WTC11 (cell line): ENCODE measurements around the gene SYNGR3. TPM values are rescaled to one million over a fixed set of nuclear protein-coding genes. Genes with fewer than 3 reads are reported as not detected.

ENCODE experiments used
- ATAC-seq: fragments of 200-7000 bp; cut with Tn5 transposase; 2 replicates; pipeline ENCODE4 v1.10.0; 2021; ENCODE audit warnings: mild to moderate bottlenecking, moderate library complexity
- CTCF ChIA-PET: fragments of 300-600 bp; sonication (Branson Sonifier 250); formaldehyde crosslinking; loops from one replicate; lab custom pipeline; 2021; ENCODE audit warnings: antibody characterized with exemption; lab: Charles Lee
- POLR2A ChIA-PET: fragments of 350-600 bp; sonication (Branson Sonifier 250); formaldehyde crosslinking; loops from one replicate; lab custom pipeline; 2021; ENCODE audit warnings: antibody characterized with exemption; lab: Charles Lee
- DNase-seq: peaks from one replicate; pipeline ENCODE4 v3.0.0; 2021; ENCODE audit warnings: low spot score
- H3K27ac Mint-ChIP-seq: 2 replicates; pipeline ENCODE4 v1.8.0; 2021; ENCODE audit warnings: mixed read lengths
- H3K27me3 Mint-ChIP-seq: 2 replicates; pipeline ENCODE4 v1.8.0; 2021; ENCODE audit warnings: low read depth, mild to moderate bottlenecking, moderate library complexity, mixed read lengths
- H3K36me3 Mint-ChIP-seq: 2 replicates; pipeline ENCODE4 v1.8.0; 2021; ENCODE audit warnings: mixed read lengths
- H3K4me1 Mint-ChIP-seq: 2 replicates; pipeline ENCODE4 v1.8.0; 2022; ENCODE audit warnings: mixed read lengths
- H3K4me3 Mint-ChIP-seq: 2 replicates; pipeline ENCODE4 v1.8.0; 2021; ENCODE audit warnings: mild to moderate bottlenecking, moderate library complexity, mixed read lengths
- H3K9me3 Mint-ChIP-seq: 2 replicates; pipeline ENCODE4 v1.8.0; 2021; ENCODE audit warnings: mixed read lengths
- CBFB ChIP-seq: sonication (generic); formaldehyde crosslinking; IDR thresholded peaks from 2 replicates; pipeline ENCODE4 v1.8.1; 2022; ENCODE audit warnings: mild to moderate bottlenecking, low read depth, missing genetic modification reagents
- CREM ChIP-seq: sonication (generic); formaldehyde crosslinking; IDR thresholded peaks from 2 replicates; pipeline ENCODE4 v1.8.1; 2022; ENCODE audit warnings: mild to moderate bottlenecking, missing genetic modification reagents, moderate library complexity
- ELF4 ChIP-seq: sonication (generic); formaldehyde crosslinking; IDR thresholded peaks from 2 replicates; pipeline ENCODE4 v1.8.1; 2022; ENCODE audit warnings: low read depth, mild to moderate bottlenecking, moderate library complexity, missing genetic modification reagents
- ESRRA ChIP-seq: sonication (generic); formaldehyde crosslinking; IDR thresholded peaks from 2 replicates; pipeline ENCODE4 v1.8.1; 2022; ENCODE audit warnings: mild to moderate bottlenecking, missing genetic modification reagents, borderline replicate concordance
- FOXJ3 ChIP-seq: sonication (generic); formaldehyde crosslinking; IDR thresholded peaks from 2 replicates; pipeline ENCODE4 v1.9.0; 2021; ENCODE audit warnings: missing genetic modification reagents, mild to moderate bottlenecking, borderline replicate concordance
- GRHL2 ChIP-seq: fragments of 250-450 bp; sonication (Bioruptor Pico); IDR thresholded peaks from 2 replicates; pipeline ENCODE4 v1.8.0; 2022; ENCODE audit warnings: mild to moderate bottlenecking, moderate library complexity; ENCODE audit not compliant: insufficient replicate concordance, severe bottlenecking
- JUN ChIP-seq: sonication (generic); formaldehyde crosslinking; IDR thresholded peaks from 2 replicates; pipeline ENCODE4 v1.8.0; 2023; ENCODE audit warnings: mild to moderate bottlenecking, missing genetic modification reagents
- NFATC4 ChIP-seq: fragments of 250-450 bp; sonication (Bioruptor Pico); IDR thresholded peaks from 2 replicates; pipeline ENCODE4 v1.9.0; 2021; ENCODE audit warnings: mild to moderate bottlenecking
- NFE2L1 ChIP-seq: sonication (generic); formaldehyde crosslinking; IDR thresholded peaks from 2 replicates; pipeline ENCODE4 v1.8.1; 2023; ENCODE audit warnings: missing genetic modification reagents
- NR1H2 ChIP-seq: sonication (generic); formaldehyde crosslinking; IDR thresholded peaks from 2 replicates; pipeline ENCODE4 v1.9.0; 2021; ENCODE audit warnings: mild to moderate bottlenecking, moderate library complexity, missing genetic modification reagents
- NR2C2 ChIP-seq: sonication (generic); formaldehyde crosslinking; IDR thresholded peaks from 2 replicates; pipeline ENCODE4 v1.8.0; 2022; ENCODE audit warnings: mild to moderate bottlenecking, missing genetic modification reagents
- OVOL2 ChIP-seq: fragments of 250-450 bp; sonication (Bioruptor Pico); IDR thresholded peaks from 2 replicates; pipeline ENCODE4 v1.9.0; 2021; ENCODE audit warnings: mild to moderate bottlenecking, borderline replicate concordance
- SMAD4 ChIP-seq: sonication (generic); formaldehyde crosslinking; IDR thresholded peaks from 2 replicates; pipeline ENCODE4 v1.8.0; 2022; ENCODE audit warnings: mild to moderate bottlenecking, missing genetic modification reagents
- SP1 ChIP-seq: sonication (generic); formaldehyde crosslinking; conservative IDR thresholded peaks from 2 replicates; pipeline ENCODE4 v1.8.1; 2022; ENCODE audit warnings: missing genetic modification reagents
- TEAD1 ChIP-seq: sonication (generic); formaldehyde crosslinking; IDR thresholded peaks from 2 replicates; pipeline ENCODE4 v1.8.0; 2022; ENCODE audit warnings: mild to moderate bottlenecking, missing genetic modification reagents
- TEAD4 ChIP-seq: sonication (generic); formaldehyde crosslinking; IDR thresholded peaks from 2 replicates; pipeline ENCODE4 v1.8.0; 2022; ENCODE audit warnings: mild to moderate bottlenecking, missing genetic modification reagents
- ZNF317 ChIP-seq: sonication (generic); formaldehyde crosslinking; IDR thresholded peaks from 2 replicates; pipeline ENCODE4 v1.8.1; 2023; ENCODE audit warnings: low read depth, mild to moderate bottlenecking, moderate library complexity, missing genetic modification reagents, borderline replicate concordance
- total RNA-seq: library from RNA; stranded (reverse); gene quantifications from 3 replicates; pipeline ENCODE4 v1.2.3, GENCODE V29; 2021
- TF ChIP-seq, protein P1 (sequence below): sonication (generic); formaldehyde crosslinking; IDR thresholded peaks from 2 replicates; pipeline ENCODE4 v1.8.0; 2023; ENCODE audit warnings: mild to moderate bottlenecking, missing genetic modification reagents
- TF ChIP-seq, protein P2 (sequence below): sonication (generic); formaldehyde crosslinking; IDR thresholded peaks from 2 replicates; pipeline ENCODE4 v1.8.1; 2023; ENCODE audit warnings: mild to moderate bottlenecking, missing genetic modification reagents, moderate library complexity
- TF ChIP-seq, protein P3 (sequence below): fragments of 250-450 bp; sonication (Bioruptor Pico); IDR thresholded peaks from 2 replicates; pipeline ENCODE4 v1.8.0; 2021; ENCODE audit warnings: mild to moderate bottlenecking
- TF ChIP-seq, protein P4 (sequence below): sonication (generic); formaldehyde crosslinking; IDR thresholded peaks from 2 replicates; pipeline ENCODE4 v1.8.0; 2022; ENCODE audit warnings: mild to moderate bottlenecking, missing genetic modification reagents
- TF ChIP-seq, protein P5 (sequence below): sonication (generic); formaldehyde crosslinking; IDR thresholded peaks from 2 replicates; pipeline ENCODE4 v1.8.1; 2023; ENCODE audit warnings: mild to moderate bottlenecking, moderate library complexity, missing genetic modification reagents
- TF ChIP-seq, protein P6 (sequence below): sonication (generic); formaldehyde crosslinking; IDR thresholded peaks from 2 replicates; pipeline ENCODE4 v1.8.1; 2023; ENCODE audit warnings: mild to moderate bottlenecking, missing genetic modification reagents
- TF ChIP-seq, protein P7 (sequence below): sonication (generic); formaldehyde crosslinking; IDR thresholded peaks from 2 replicates; pipeline ENCODE4 v1.8.0; 2022; ENCODE audit warnings: mild to moderate bottlenecking, missing genetic modification reagents

The SYNGR3 gene
- total RNA-seq, 1 experiment from 2014 or later: 41.5 TPM

DNA sequence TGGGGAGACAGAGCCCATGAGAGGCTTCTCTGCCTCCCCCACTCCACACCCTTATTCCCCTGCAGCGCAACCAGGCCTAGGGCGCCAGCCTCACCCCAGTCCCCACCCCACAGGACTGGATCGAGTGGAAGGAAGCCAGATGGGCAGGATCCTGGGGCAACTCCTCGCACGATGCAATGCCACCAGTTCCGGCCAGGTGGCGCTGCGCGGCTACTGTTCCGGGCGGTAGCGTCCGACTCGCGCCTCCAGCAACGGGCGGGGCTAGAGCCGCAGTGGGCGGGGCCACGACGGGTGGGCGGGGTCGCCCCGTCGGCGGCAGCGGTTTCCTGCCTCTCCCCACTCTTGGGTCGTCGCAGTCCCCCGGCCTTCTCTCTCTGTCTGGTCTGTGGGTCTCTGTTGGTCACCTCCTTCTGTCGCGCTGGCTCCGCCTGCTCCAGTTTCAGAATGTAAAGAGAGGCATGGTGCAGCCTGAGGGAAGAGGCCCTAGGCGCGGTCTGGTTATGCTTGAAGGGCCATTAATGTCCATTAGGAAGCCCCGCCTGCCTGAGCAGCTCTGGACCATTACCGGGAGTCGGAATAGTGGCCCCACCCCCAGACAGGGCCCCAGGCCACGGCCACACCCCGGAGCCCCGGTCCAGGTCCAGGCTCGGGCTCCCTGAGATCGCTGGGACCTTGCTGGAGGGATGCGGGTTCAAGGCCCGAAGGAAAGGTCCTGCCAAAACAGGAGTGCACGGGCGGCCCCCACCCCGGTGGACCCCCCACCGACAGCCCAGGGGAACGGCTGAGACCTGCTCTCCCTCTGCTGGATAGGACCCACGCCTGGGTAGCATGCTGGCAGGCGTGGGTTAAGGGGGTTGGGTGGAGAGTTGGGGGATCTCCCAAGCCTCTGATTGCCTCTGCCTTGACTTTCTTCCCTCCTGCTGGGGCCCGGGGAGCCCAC, 33.6 kb downstream of the SYNGR3 start (continued):
- TF ChIP-seq SP1 (CRISPR knock-in tag): peak; percentile 94
- TF ChIP-seq, protein P1, sequence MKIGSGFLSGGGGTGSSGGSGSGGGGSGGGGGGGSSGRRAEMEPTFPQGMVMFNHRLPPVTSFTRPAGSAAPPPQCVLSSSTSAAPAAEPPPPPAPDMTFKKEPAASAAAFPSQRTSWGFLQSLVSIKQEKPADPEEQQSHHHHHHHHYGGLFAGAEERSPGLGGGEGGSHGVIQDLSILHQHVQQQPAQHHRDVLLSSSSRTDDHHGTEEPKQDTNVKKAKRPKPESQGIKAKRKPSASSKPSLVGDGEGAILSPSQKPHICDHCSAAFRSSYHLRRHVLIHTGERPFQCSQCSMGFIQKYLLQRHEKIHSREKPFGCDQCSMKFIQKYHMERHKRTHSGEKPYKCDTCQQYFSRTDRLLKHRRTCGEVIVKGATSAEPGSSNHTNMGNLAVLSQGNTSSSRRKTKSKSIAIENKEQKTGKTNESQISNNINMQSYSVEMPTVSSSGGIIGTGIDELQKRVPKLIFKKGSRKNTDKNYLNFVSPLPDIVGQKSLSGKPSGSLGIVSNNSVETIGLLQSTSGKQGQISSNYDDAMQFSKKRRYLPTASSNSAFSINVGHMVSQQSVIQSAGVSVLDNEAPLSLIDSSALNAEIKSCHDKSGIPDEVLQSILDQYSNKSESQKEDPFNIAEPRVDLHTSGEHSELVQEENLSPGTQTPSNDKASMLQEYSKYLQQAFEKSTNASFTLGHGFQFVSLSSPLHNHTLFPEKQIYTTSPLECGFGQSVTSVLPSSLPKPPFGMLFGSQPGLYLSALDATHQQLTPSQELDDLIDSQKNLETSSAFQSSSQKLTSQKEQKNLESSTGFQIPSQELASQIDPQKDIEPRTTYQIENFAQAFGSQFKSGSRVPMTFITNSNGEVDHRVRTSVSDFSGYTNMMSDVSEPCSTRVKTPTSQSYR (CRISPR knock-in tag): no peak
- TF ChIP-seq FOXJ3 (CRISPR knock-in tag): no peak
- TF ChIP-seq NFE2L1 (CRISPR knock-in tag): no peak
- TF ChIP-seq, protein P2, sequence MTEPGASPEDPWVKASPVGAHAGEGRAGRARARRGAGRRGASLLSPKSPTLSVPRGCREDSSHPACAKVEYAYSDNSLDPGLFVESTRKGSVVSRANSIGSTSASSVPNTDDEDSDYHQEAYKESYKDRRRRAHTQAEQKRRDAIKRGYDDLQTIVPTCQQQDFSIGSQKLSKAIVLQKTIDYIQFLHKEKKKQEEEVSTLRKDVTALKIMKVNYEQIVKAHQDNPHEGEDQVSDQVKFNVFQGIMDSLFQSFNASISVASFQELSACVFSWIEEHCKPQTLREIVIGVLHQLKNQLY: no peak
- TF ChIP-seq, protein P3, sequence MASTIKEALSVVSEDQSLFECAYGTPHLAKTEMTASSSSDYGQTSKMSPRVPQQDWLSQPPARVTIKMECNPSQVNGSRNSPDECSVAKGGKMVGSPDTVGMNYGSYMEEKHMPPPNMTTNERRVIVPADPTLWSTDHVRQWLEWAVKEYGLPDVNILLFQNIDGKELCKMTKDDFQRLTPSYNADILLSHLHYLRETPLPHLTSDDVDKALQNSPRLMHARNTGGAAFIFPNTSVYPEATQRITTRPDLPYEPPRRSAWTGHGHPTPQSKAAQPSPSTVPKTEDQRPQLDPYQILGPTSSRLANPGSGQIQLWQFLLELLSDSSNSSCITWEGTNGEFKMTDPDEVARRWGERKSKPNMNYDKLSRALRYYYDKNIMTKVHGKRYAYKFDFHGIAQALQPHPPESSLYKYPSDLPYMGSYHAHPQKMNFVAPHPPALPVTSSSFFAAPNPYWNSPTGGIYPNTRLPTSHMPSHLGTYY (CRISPR knock-in tag): no peak
- no peak for TF ChIP-seq ESRRA (CRISPR knock-in tag)
- TF ChIP-seq, protein P4, sequence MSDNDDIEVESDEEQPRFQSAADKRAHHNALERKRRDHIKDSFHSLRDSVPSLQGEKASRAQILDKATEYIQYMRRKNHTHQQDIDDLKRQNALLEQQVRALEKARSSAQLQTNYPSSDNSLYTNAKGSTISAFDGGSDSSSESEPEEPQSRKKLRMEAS (CRISPR knock-in tag): peak; percentile 71; the same call in 1 of the 2 replicates
- no peak for TF ChIP-seq ELF4 (CRISPR knock-in tag)
- TF ChIP-seq NR1H2 (CRISPR knock-in tag): no peak

DNA sequence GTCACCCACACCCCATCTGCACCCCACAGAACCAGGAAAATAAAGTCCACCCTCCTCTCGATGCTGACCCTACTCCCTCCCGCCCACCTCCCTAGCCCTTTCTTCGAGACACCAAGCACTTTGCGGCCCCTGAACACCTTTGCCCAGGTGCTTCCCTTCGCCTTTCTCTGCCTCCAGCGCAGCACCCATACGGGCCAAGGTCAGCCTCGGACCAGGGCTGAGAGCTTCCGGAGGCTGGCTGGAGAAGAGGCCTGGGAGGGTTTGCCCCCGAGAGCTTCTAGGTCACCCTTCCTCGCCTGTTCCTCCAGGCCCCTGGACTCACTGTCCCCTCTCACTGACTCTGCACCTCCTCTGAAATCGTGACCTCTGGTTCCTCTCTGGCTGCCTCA, 34.3 kb downstream of the SYNGR3 start:
- Mint-ChIP-seq H3K27me3 (peaks cover 65% of the 10 kb centered on the region), H3K4me3 (peak overlapping the region; percentile 50), H3K9me3 (no peaks in the 10 kb centered on the region), H3K4me1 (peaks cover 14% of the 10 kb centered on the region), H3K27ac (no peak overlapping the region), H3K36me3 (no peaks in the 10 kb centered on the region)
- ChIA-PET POLR2A (interaction anchor here (1.5 kb wide), 1 partner anchor 20 kb away, joined by 4 read pairs; no protein-coding TSS in a partner anchor), CTCF (interaction anchor here (0.6 to 3.5 kb wide), 14 partner anchors 8 to 514 kb away, joined by 3 to 42 read pairs (median 9); partner anchors contain the start of genes NTHL1, PDPK1, TRAF7 and TSC2)
- TF ChIP-seq, protein P5, sequence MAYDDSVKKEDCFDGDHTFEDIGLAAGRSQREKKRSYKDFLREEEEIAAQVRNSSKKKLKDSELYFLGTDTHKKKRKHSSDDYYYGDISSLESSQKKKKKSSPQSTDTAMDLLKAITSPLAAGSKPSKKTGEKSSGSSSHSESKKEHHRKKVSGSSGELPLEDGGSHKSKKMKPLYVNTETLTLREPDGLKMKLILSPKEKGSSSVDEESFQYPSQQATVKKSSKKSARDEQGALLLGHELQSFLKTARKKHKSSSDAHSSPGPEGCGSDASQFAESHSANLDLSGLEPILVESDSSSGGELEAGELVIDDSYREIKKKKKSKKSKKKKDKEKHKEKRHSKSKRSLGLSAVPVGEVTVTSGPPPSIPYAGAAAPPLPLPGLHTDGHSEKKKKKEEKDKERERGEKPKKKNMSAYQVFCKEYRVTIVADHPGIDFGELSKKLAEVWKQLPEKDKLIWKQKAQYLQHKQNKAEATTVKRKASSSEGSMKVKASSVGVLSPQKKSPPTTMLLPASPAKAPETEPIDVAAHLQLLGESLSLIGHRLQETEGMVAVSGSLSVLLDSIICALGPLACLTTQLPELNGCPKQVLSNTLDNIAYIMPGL: no peak
- TF ChIP-seq ZNF317 (CRISPR knock-in tag) (no peak), CREM (CRISPR knock-in tag) (no peak), ESRRA (CRISPR knock-in tag) (no peak), NR1H2 (CRISPR knock-in tag) (no peak), OVOL2 (CRISPR knock-in tag) (no peak), NFATC4 (no peak), TEAD4 (CRISPR knock-in tag) (no peak), GRHL2 (CRISPR knock-in tag) (no peak), CBFB (CRISPR knock-in tag) (no peak), SMAD4 (CRISPR knock-in tag) (no peak), TEAD1 (CRISPR knock-in tag) (no peak), JUN (CRISPR knock-in tag) (no peak), NR2C2 (no peak)
- TF ChIP-seq, protein P6, sequence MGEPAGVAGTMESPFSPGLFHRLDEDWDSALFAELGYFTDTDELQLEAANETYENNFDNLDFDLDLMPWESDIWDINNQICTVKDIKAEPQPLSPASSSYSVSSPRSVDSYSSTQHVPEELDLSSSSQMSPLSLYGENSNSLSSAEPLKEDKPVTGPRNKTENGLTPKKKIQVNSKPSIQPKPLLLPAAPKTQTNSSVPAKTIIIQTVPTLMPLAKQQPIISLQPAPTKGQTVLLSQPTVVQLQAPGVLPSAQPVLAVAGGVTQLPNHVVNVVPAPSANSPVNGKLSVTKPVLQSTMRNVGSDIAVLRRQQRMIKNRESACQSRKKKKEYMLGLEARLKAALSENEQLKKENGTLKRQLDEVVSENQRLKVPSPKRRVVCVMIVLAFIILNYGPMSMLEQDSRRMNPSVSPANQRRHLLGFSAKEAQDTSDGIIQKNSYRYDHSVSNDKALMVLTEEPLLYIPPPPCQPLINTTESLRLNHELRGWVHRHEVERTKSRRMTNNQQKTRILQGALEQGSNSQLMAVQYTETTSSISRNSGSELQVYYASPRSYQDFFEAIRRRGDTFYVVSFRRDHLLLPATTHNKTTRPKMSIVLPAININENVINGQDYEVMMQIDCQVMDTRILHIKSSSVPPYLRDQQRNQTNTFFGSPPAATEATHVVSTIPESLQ: no peak
- TF ChIP-seq, protein P7, sequence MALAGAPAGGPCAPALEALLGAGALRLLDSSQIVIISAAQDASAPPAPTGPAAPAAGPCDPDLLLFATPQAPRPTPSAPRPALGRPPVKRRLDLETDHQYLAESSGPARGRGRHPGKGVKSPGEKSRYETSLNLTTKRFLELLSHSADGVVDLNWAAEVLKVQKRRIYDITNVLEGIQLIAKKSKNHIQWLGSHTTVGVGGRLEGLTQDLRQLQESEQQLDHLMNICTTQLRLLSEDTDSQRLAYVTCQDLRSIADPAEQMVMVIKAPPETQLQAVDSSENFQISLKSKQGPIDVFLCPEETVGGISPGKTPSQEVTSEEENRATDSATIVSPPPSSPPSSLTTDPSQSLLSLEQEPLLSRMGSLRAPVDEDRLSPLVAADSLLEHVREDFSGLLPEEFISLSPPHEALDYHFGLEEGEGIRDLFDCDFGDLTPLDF: no peak
- no peak for DNase-seq
- no peak for ATAC-seq
